ENCODE measurements around the gene PLBD2. TPM values are rescaled to one million over a fixed set of nuclear protein-coding genes. Genes with fewer than 3 reads are reported as not detected.

PLBD2 gene
- total RNA-seq, 1 donor from 2014 or later, result 6.8 TPM

DNA sequence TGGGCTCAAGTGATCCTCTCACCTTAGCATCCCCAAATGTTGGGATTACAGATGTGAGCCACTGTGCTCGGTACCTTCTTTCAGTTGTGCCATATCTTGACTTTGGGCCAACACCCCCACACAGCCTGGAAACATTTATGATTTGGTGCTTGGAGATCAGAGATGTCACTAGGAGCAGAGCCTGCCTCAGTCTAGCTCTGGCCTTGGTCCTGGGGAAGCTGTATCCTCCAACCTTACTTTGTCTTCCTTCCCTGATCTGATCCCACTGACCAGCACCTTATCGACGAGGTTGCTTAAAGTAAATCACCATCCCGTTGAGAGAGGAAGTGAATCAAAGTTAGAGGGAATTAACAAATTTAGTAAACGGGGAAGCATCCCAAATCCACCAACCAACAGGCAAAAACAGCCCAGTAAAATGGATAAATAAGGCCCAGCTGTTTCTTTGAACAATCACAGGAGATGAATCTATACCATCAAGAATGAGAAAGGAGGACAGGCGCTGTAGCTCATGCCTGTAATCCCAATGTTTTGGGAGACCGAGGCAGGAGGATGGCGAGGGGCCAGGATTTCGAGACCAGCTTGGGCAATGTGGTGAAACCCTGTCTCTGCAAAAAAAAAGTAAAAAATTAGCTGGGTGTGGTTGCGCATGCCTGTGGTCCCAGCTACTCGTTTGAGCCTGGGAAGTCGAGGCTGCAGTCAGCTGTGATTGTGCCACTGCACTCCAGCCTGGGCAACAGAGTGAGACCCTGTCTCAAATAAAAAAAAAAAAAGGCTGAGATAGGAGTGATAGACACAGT, 3.4 kb downstream of the PLBD2 start:
- Histone ChIP-seq H3K27me3 (ENCODE audit: control insufficient read depth, insufficient read depth, low read length) (no peaks in the 10 kb centered on the region), H3K36me3 (ENCODE audit: control insufficient read depth, insufficient read depth, low read length) (no peaks in the 10 kb centered on the region), H3K4me3 (ENCODE audit: low read depth, low read length) (no peak overlapping the region)
- DNase-seq (ENCODE audit: low read depth) (no peak), FAIRE-seq (no peak)
- TF ChIP-seq, protein P1, sequence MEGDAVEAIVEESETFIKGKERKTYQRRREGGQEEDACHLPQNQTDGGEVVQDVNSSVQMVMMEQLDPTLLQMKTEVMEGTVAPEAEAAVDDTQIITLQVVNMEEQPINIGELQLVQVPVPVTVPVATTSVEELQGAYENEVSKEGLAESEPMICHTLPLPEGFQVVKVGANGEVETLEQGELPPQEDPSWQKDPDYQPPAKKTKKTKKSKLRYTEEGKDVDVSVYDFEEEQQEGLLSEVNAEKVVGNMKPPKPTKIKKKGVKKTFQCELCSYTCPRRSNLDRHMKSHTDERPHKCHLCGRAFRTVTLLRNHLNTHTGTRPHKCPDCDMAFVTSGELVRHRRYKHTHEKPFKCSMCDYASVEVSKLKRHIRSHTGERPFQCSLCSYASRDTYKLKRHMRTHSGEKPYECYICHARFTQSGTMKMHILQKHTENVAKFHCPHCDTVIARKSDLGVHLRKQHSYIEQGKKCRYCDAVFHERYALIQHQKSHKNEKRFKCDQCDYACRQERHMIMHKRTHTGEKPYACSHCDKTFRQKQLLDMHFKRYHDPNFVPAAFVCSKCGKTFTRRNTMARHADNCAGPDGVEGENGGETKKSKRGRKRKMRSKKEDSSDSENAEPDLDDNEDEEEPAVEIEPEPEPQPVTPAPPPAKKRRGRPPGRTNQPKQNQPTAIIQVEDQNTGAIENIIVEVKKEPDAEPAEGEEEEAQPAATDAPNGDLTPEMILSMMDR (IDR thresholded peaks at IDR 0.05; ENCODE audit: insufficient read depth, low read length, severe bottlenecking), result no peak

DNA sequence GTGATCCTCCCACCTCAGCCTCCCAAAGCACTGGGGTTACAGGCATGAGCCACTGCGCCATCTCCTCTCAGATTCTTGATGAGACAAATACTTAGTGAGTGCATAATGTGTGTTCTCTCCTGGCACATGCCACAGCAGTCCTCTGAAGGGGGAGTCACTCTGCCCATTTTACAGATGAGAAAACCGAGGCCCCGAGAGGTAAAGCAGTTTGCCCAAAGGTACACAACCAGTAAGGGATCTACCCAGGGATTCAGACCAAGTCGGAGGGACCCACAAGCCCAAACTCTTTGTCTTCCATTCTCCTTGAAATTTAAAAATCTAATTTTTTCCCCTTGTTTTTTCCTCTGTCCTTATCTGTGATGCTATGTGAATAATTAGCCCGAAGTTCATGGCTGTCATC, 6.3 kb downstream of the PLBD2 start:
- Histone ChIP-seq H3K36me3 (ENCODE audit: control insufficient read depth, insufficient read depth, low read length) (no peaks in the 10 kb centered on the region), H3K27me3 (ENCODE audit: control insufficient read depth, insufficient read depth, low read length) (no peaks in the 10 kb centered on the region), H3K4me3 (ENCODE audit: low read depth, low read length) (no peak overlapping the region)
- TF ChIP-seq, protein P1 (IDR thresholded peaks at IDR 0.05; ENCODE audit: insufficient read depth, low read length, severe bottlenecking), result no peak
- FAIRE-seq (no peak), DNase-seq (ENCODE audit: low read depth) (no peak)

DNA sequence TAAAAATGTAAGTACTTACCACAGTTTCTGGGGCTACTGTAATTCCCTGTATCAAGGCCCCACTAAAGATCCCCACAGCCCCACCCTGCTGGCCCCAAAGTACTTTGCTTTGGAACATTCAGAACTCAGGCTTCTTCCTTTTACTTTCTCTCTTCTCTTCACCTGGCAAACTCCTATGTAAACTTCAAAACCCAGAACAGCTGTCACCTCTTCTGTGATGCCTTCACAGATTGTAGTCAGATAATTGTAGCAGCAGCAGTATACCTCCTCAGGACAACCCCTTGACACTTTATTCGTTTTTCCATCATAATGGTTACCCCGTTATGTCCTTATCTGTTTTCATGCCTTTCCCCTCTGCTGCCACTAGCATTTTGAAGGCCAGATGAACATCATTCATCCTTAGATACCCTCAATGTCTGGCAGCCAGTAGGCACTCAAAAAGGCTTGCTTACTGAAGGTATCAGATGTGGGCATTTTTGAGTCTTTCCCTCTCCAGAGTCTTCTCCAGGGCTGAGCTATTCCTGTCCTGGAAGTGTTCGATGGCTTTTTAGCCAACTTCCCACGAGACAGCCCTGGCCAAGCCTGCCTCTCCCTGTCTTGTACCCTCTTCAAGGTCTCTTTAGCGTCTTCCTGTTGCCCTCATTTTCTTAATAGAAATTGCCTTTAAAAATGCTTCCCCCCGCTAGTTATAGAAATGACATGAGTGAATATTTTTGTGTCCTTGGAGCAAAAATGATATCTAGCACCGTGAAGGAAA, 7.4 kb downstream of the PLBD2 start:
- Histone ChIP-seq H3K27me3 (ENCODE audit: control insufficient read depth, insufficient read depth, low read length) (no peaks in the 10 kb centered on the region), H3K4me3 (ENCODE audit: low read depth, low read length) (no peak overlapping the region), H3K36me3 (ENCODE audit: control insufficient read depth, insufficient read depth, low read length) (no peaks in the 10 kb centered on the region)
- FAIRE-seq (no peak), DNase-seq (ENCODE audit: low read depth) (no peak)
- TF ChIP-seq, protein P1 (IDR thresholded peaks at IDR 0.05; ENCODE audit: insufficient read depth, low read length, severe bottlenecking), result no peak

DNA sequence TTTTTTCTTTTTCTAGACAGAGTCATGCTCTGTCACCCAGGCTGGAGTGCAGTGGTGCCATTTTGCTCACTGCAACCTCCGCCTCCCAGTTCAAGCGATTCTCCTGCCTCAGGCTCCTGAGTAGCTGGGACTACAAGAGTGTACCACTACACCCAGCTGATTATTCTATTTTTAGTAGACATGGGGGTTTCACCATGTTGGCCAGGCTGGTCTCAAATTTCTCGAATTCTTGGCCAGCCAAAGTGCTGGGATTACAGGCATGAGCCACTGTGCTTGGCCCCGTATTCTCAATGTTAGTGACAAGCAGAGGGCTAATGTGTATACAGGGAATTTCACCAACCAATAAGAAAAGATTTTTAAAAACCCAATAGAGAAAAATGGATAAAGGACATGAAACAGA, 8.4 kb downstream of the PLBD2 start:
- FAIRE-seq, result no peak
- TF ChIP-seq, protein P1 (IDR thresholded peaks at IDR 0.05; ENCODE audit: insufficient read depth, low read length, severe bottlenecking), result no peak
- Histone ChIP-seq H3K36me3 (ENCODE audit: control insufficient read depth, insufficient read depth, low read length) (no peaks in the 10 kb centered on the region), H3K4me3 (ENCODE audit: low read depth, low read length) (no peak overlapping the region), H3K27me3 (ENCODE audit: control insufficient read depth, insufficient read depth, low read length) (no peaks in the 10 kb centered on the region)
- no peak for DNase-seq (ENCODE audit: low read depth)

DNA sequence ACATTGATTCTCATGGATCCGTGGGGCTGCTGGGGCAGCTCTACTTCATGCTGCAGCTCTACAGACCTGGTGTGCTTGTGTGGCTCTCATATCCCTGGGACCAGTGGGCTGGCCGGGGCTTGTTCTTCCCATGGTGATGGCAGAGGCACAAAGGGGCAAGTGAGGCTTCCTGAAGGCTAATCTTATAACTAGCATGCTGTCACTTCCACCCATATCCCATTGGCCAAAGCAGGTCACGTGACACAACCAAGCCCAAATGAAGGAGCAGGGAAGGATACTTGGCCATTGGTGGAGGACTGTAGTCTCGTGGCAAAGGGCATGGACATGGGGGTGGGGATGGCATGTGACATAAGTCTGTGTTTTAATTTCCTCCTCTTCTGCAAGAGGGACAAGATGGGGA, 9.9 kb downstream of the PLBD2 start:
- FAIRE-seq (peak; percentile 7), DNase-seq (ENCODE audit: low read depth) (no peak)
- Histone ChIP-seq H3K4me3 (ENCODE audit: low read depth, low read length) (no peak overlapping the region), H3K36me3 (ENCODE audit: control insufficient read depth, insufficient read depth, low read length) (peaks cover 2% of the 10 kb centered on the region), H3K27me3 (ENCODE audit: control insufficient read depth, insufficient read depth, low read length) (no peaks in the 10 kb centered on the region)
- TF ChIP-seq, protein P1 (IDR thresholded peaks at IDR 0.05; ENCODE audit: insufficient read depth, low read length, severe bottlenecking), result no peak

Data from bronchial epithelial cell (primary cell).